Fibroblast of lung (primary cell): ENCODE data around the gene OGG1. TPM values are rescaled to one million over a fixed set of nuclear protein-coding genes. Genes with fewer than 3 reads are reported as not detected.

Source experiments
- DNase-seq, 2 donors: peaks; one replicate each; pipeline versions ENCODE4 v3.0.0 to v3.0.0-alpha.2; 2010; ENCODE audit warnings: low read depth in 2 of 2
- H2AFZ ChIP-seq: 2 replicates; pipeline ENCODE4 v1.5.1; 2012; ENCODE audit warnings: low read length, control low read depth, inconsistent platforms
- H3K27ac ChIP-seq: 2 replicates; pipeline ENCODE4 v1.5.1; 2011; ENCODE audit warnings: low read length, control low read depth; ENCODE audit not compliant: insufficient read depth
- H3K27me3 ChIP-seq: 2 replicates; pipeline ENCODE4 v1.5.1; 2011; ENCODE audit warnings: mild to moderate bottlenecking, low read length; ENCODE audit not compliant: control insufficient read depth, insufficient read depth
- H3K36me3 ChIP-seq: 2 replicates; pipeline ENCODE4 v1.5.1; 2011; ENCODE audit warnings: low read length; ENCODE audit not compliant: control insufficient read depth, insufficient read depth
- H3K4me1 ChIP-seq: 2 replicates; pipeline ENCODE4 v1.5.1; 2011; ENCODE audit warnings: low read length; ENCODE audit not compliant: control insufficient read depth, insufficient read depth; ENCODE audit errors: extremely low read depth
- H3K4me2 ChIP-seq: 2 replicates; pipeline ENCODE4 v1.5.1; 2011; ENCODE audit warnings: low read length, control low read depth; ENCODE audit not compliant: insufficient read depth; ENCODE audit errors: extremely low read depth
- H3K4me3 ChIP-seq, 4 experiments: fragments of 200-600 bp in 1 of 4; sonication (generic) in 1 of 4; replicated peaks in 1 of 4; 2 replicates each; pipeline ENCODE4 v1.5.1; 2011 to 2016; ENCODE audit warnings: low read length in 4 of 4, low read depth in 3 of 4, mild to moderate bottlenecking in 3 of 4, control low read depth in 2 of 4, inconsistent platforms in 1 of 4, mixed read lengths in 1 of 4; ENCODE audit not compliant: insufficient read depth in 1 of 4; ENCODE audit errors: control extremely low read depth in 1 of 4
- H3K79me2 ChIP-seq: 2 replicates; pipeline ENCODE4 v1.5.1; 2012; ENCODE audit warnings: mild to moderate bottlenecking, low read length, inconsistent platforms; ENCODE audit not compliant: control insufficient read depth, insufficient read depth
- H3K9ac ChIP-seq: 2 replicates; pipeline ENCODE4 v1.5.1; 2011; ENCODE audit warnings: mild to moderate bottlenecking, low read length, control low read depth; ENCODE audit not compliant: insufficient read depth
- H3K9me3 ChIP-seq: 2 replicates; pipeline ENCODE4 v1.5.1; 2012; ENCODE audit warnings: low read depth, low read length; ENCODE audit not compliant: control insufficient read depth, insufficient read depth
- H4K20me1 ChIP-seq: 2 replicates; pipeline ENCODE4 v1.5.1; 2011; ENCODE audit warnings: low read length; ENCODE audit not compliant: control insufficient read depth, insufficient read depth; ENCODE audit errors: extremely low read depth
- EZH2 ChIP-seq: IDR thresholded peaks from 2 replicates; pipeline ENCODE4 v1.5.1; 2012; ENCODE audit warnings: low read length, control low read depth, mild to moderate bottlenecking; ENCODE audit errors: missing control alignments
- polyA plus RNA-seq, 2 donors: library from polyadenylated mRNA; depleted of rRNA in 1 of 2; stranded (reverse) in 1 of 2; unstranded in 1 of 2; fragments of >200 nt; gene quantifications; 2 replicates each; pipeline ENCODE4 v1.2.1, GENCODE V29; 2011 to 2012; ENCODE audit warnings: missing spikeins in 1 of 2
- total RNA-seq: library from RNA; depleted of rRNA; stranded (reverse); fragments of >200 nt; gene quantifications from 2 replicates; pipeline ENCODE4 v1.2.1, GENCODE V29; 2014
- TF ChIP-seq, protein P1 (sequence below), 2 donors: IDR thresholded peaks in 1 of 2; conservative IDR thresholded peaks in 1 of 2; 1 replicate in 1 of 2; 2 replicates in 1 of 2; pipeline ENCODE4 v1.5.1; 2011 to 2012; ENCODE audit warnings: low read length in 2 of 2, control low read depth in 1 of 2, inconsistent platforms in 1 of 2, low read depth in 1 of 2, mild to moderate bottlenecking in 1 of 2

The OGG1 gene
- total and polyA plus RNA-seq, 2 donors (not counting 1 experiment from before 2014, with no cell fraction given) = 20.1 to 24.4 TPM

- H3K4me1 ChIP-seq = no peaks in the 10 kb centered on the region
- H3K27me3 ChIP-seq = no peaks in the 10 kb centered on the region
- TF ChIP-seq, protein P1, sequence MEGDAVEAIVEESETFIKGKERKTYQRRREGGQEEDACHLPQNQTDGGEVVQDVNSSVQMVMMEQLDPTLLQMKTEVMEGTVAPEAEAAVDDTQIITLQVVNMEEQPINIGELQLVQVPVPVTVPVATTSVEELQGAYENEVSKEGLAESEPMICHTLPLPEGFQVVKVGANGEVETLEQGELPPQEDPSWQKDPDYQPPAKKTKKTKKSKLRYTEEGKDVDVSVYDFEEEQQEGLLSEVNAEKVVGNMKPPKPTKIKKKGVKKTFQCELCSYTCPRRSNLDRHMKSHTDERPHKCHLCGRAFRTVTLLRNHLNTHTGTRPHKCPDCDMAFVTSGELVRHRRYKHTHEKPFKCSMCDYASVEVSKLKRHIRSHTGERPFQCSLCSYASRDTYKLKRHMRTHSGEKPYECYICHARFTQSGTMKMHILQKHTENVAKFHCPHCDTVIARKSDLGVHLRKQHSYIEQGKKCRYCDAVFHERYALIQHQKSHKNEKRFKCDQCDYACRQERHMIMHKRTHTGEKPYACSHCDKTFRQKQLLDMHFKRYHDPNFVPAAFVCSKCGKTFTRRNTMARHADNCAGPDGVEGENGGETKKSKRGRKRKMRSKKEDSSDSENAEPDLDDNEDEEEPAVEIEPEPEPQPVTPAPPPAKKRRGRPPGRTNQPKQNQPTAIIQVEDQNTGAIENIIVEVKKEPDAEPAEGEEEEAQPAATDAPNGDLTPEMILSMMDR (conservative IDR thresholded peaks at IDR 0.05 in 1 of 2, IDR thresholded peaks at IDR 0.05 in 1 of 2; ENCODE audit: low read depth in 1 of 2, low read length in 2 of 2) = peak in 1 of 2 donors; percentile 23
- no peak for TF ChIP-seq EZH2
- H3K4me3 ChIP-seq = no peak overlapping the region
- H3K9me3 ChIP-seq = no peaks in the 10 kb centered on the region
- peaks cover 3% of the 10 kb centered on the region for H3K79me2 ChIP-seq
- H3K27ac ChIP-seq = no peak overlapping the region
- no peak for DNase-seq
- no peaks in the 10 kb centered on the region for H4K20me1 ChIP-seq
- no peak overlapping the region for H3K4me2 ChIP-seq
- no peak overlapping the region for H2AFZ ChIP-seq
- no peaks in the 10 kb centered on the region for H3K36me3 ChIP-seq
- H3K9ac ChIP-seq = no peak overlapping the region
Measured at GRCh38 chr3:9727041-9727595, 22.6 kb upstream of the OGG1 start.

- DNase-seq = no peak
- H3K9me3 ChIP-seq = no peaks in the 10 kb centered on the region
- no peaks in the 10 kb centered on the region for H3K4me1 ChIP-seq
- peaks cover 9% of the 10 kb centered on the region for H3K79me2 ChIP-seq
- H4K20me1 ChIP-seq = no peaks in the 10 kb centered on the region
- H3K4me2 ChIP-seq = no peak overlapping the region
- no peak overlapping the region for H3K27ac ChIP-seq
- no peak overlapping the region for H2AFZ ChIP-seq
- no peaks in the 10 kb centered on the region for H3K36me3 ChIP-seq
- no peak overlapping the region for H3K9ac ChIP-seq
- H3K27me3 ChIP-seq = no peaks in the 10 kb centered on the region
- no peak for TF ChIP-seq EZH2
- TF ChIP-seq, protein P1 (conservative IDR thresholded peaks at IDR 0.05 in 1 of 2, IDR thresholded peaks at IDR 0.05 in 1 of 2; ENCODE audit: low read depth in 1 of 2, low read length in 2 of 2) = no peak
- H3K4me3 ChIP-seq = no peak overlapping the region
Measured at GRCh38 chr3:9727743-9728142, 22.0 kb upstream of the OGG1 start.

- H3K79me2 ChIP-seq = peaks cover 26% of the 10 kb centered on the region
- peaks cover 5% of the 10 kb centered on the region for H3K4me1 ChIP-seq
- no peaks in the 10 kb centered on the region for H3K9me3 ChIP-seq
- no peak overlapping the region for H3K27ac ChIP-seq
- TF ChIP-seq EZH2 = no peak
- TF ChIP-seq, protein P1 (conservative IDR thresholded peaks at IDR 0.05 in 1 of 2, IDR thresholded peaks at IDR 0.05 in 1 of 2; ENCODE audit: low read depth in 1 of 2, low read length in 2 of 2) = no peak
- H4K20me1 ChIP-seq = no peaks in the 10 kb centered on the region
- no peak overlapping the region for H2AFZ ChIP-seq
- no peak for DNase-seq
- H3K27me3 ChIP-seq = no peaks in the 10 kb centered on the region
- H3K4me2 ChIP-seq = no peak overlapping the region
- H3K9ac ChIP-seq = no peak overlapping the region
- no peaks in the 10 kb centered on the region for H3K36me3 ChIP-seq
- no peak overlapping the region for H3K4me3 ChIP-seq
Measured at GRCh38 chr3:9729419-9729818, 20.3 kb upstream of the OGG1 start.
